IMR-90 (cell line): ENCODE data around the gene CCND3. TPM values are rescaled to one million over a fixed set of nuclear protein-coding genes. Genes with fewer than 3 reads are reported as not detected.
A peak's percentile ranks its signal among the peaks of the same experiment; 100 is the strongest.

ENCODE experiments used
- ATAC-seq: fragments of 200-7000 bp; cut with Tn5 transposase; 2 replicates; pipeline ENCODE4 v1.9.1; 2020; ENCODE audit warnings: low read depth, mild to moderate bottlenecking, moderate library complexity
- BruUV-seq: library from RNA; stranded (reverse); fragments of 400-500 nt; replicated peaks from 2 replicates; lab custom pipeline; 2021; lab: Mats Ljungman, UMichigan
- CTCF ChIA-PET: fragments of 300-600 bp; formaldehyde crosslinking; extraction: SDS; loops from one replicate; lab custom pipeline; 2021; ENCODE audit warnings: antibody characterized with exemption; lab: Yijun Ruan, JAX
- POLR2A ChIA-PET: fragments of 300-600 bp; sonication (Branson Sonifier 250); formaldehyde crosslinking; loops from one replicate; lab custom pipeline; 2022; ENCODE audit warnings: antibody characterized with exemption; ENCODE audit not compliant: unreplicated experiment; lab: Charles Lee
- DNase-seq: peaks from one replicate; pipeline ENCODE4 v3.0.0; 2013
- H2AFZ ChIP-seq: replicated peaks from 2 replicates; pipeline ENCODE3; 2013; ENCODE audit warnings: low read length, mild to moderate bottlenecking; ENCODE audit not compliant: poor library complexity
- H2AK5ac ChIP-seq: 2 replicates; pipeline ENCODE4 v1.6.1; 2013; ENCODE audit warnings: low read depth, low read length, inconsistent platforms
- H2AK9ac ChIP-seq: replicated peaks from 2 replicates; pipeline ENCODE3; 2013; ENCODE audit warnings: mild to moderate bottlenecking, low read depth, low read length, moderate library complexity; ENCODE audit not compliant: poor library complexity
- H2BK120ac ChIP-seq: 2 replicates; pipeline ENCODE4 v1.6.1; 2013; ENCODE audit warnings: low read depth, low read length, inconsistent platforms
- H2BK15ac ChIP-seq: 3 replicates; pipeline ENCODE4 v1.6.1; 2013; ENCODE audit warnings: low read depth, low read length, inconsistent platforms
- H2BK20ac ChIP-seq: 2 replicates; pipeline ENCODE4 v1.6.1; 2013; ENCODE audit warnings: low read depth, mild to moderate bottlenecking, inconsistent platforms, low read length, moderate library complexity
- H2BK5ac ChIP-seq: 2 replicates; pipeline ENCODE4 v1.6.1; 2013; ENCODE audit warnings: mild to moderate bottlenecking, low read depth, low read length, inconsistent platforms; ENCODE audit not compliant: poor library complexity, severe bottlenecking
- H3K14ac ChIP-seq: replicated peaks from 2 replicates; pipeline ENCODE4 v1.6.1; 2013; ENCODE audit warnings: low read depth, low read length, inconsistent platforms
- H3K18ac ChIP-seq: 2 replicates; pipeline ENCODE4 v1.6.1; 2013; ENCODE audit warnings: low read depth, low read length, control low read depth
- H3K23ac ChIP-seq: 2 replicates; pipeline ENCODE4 v1.6.1; 2013; ENCODE audit warnings: low read depth, low read length, inconsistent platforms
- H3K27ac ChIP-seq: 2 replicates; pipeline ENCODE4 v1.5.1; 2013; ENCODE audit warnings: mild to moderate bottlenecking, control low read depth, low read length; ENCODE audit not compliant: insufficient read depth
- H3K27me3 ChIP-seq: 2 replicates; pipeline ENCODE4 v1.6.1; 2013; ENCODE audit warnings: low read length; ENCODE audit not compliant: control insufficient read depth, insufficient read depth
- H3K36me3 ChIP-seq: 2 replicates; pipeline ENCODE4 v1.6.1; 2013; ENCODE audit warnings: low read length, mixed read lengths; ENCODE audit not compliant: control insufficient read depth, insufficient read depth
- H3K4ac ChIP-seq: 2 replicates; pipeline ENCODE4 v1.6.1; 2013; ENCODE audit warnings: low read depth, low read length, inconsistent platforms
- H3K4me1 ChIP-seq: 2 replicates; pipeline ENCODE4 v1.6.1; 2013; ENCODE audit warnings: low read length, mixed read lengths; ENCODE audit not compliant: control insufficient read depth, insufficient read depth
- H3K4me2 ChIP-seq: 2 replicates; pipeline ENCODE4 v1.6.1; 2013; ENCODE audit warnings: low read depth, mild to moderate bottlenecking, control low read depth, low read length, moderate library complexity
- H3K4me3 ChIP-seq: 2 replicates; pipeline ENCODE4 v1.5.1; 2013; ENCODE audit warnings: low read depth, mild to moderate bottlenecking, control low read depth, low read length, moderate library complexity; ENCODE audit not compliant: insufficient read depth
- H3K56ac ChIP-seq: 2 replicates; pipeline ENCODE4 v1.6.1; 2013; ENCODE audit warnings: low read length, inconsistent platforms; ENCODE audit not compliant: insufficient read depth; ENCODE audit errors: extremely low read depth
- H3K79me1 ChIP-seq, 2 experiments: 2 replicates each; pipeline ENCODE4 v1.6.1; 2013; ENCODE audit warnings: low read length in 2 of 2, inconsistent platforms in 1 of 2, low read depth in 1 of 2
- H3K9ac ChIP-seq: 2 replicates; pipeline ENCODE4 v1.6.1; 2013; ENCODE audit warnings: low read depth, low read length, control low read depth
- H3K9me1 ChIP-seq: 2 replicates; pipeline ENCODE4 v1.6.1; 2013; ENCODE audit warnings: low read length, inconsistent platforms; ENCODE audit not compliant: insufficient read depth
- H3K9me3 ChIP-seq: 2 replicates; pipeline ENCODE4 v1.6.1; 2013; ENCODE audit warnings: low read length; ENCODE audit not compliant: control insufficient read depth, insufficient read depth
- H4K20me1 ChIP-seq: 2 replicates; pipeline ENCODE4 v1.6.1; 2013; ENCODE audit warnings: low read length, inconsistent platforms; ENCODE audit not compliant: insufficient read depth
- H4K5ac ChIP-seq: 2 replicates; pipeline ENCODE4 v1.6.1; 2013; ENCODE audit warnings: mild to moderate bottlenecking, low read depth, low read length, control low read depth
- H4K8ac ChIP-seq, 2 experiments: 2 replicates each; pipeline ENCODE4 v1.6.1; 2013; ENCODE audit warnings: low read depth in 2 of 2, low read length in 2 of 2, control low read depth in 1 of 2, inconsistent platforms in 1 of 2
- H4K91ac ChIP-seq: 2 replicates; pipeline ENCODE4 v1.6.1; 2013; ENCODE audit warnings: low read depth, low read length, inconsistent platforms; ENCODE audit not compliant: insufficient read depth
- CEBPB ChIP-seq: IDR thresholded peaks from 2 replicates; pipeline ENCODE4 v1.6.1; 2012; ENCODE audit warnings: low read depth, low read length, improper control_type of control experiment
- CTCF ChIP-seq: conservative IDR thresholded peaks from 2 replicates; pipeline ENCODE4 v1.5.1; 2012; ENCODE audit warnings: mild to moderate bottlenecking, low read depth, low read length, improper control_type of control experiment
- USF2 ChIP-seq: fragments of 150-350 bp; IDR thresholded peaks from 2 replicates; pipeline ENCODE4 v1.6.1; 2017; ENCODE audit warnings: mild to moderate bottlenecking, antibody characterized with exemption, low read length, low read depth
- WGBS, 2 experiments: methylation state at CpG; one replicate each; pipeline versions ENCODE4 v1.1.5 to v1.1.7; 2013; ENCODE audit warnings: missing lambda C conversion rate in 2 of 2; ENCODE audit not compliant: insufficient read length in 1 of 2; ENCODE audit errors: extremely low coverage in 2 of 2; 5-methylcytosine and 5-hydroxymethylcytosine counted together
- dilution Hi-C: fragments of 300-500 bp; cut with HindIII; formaldehyde crosslinking; loops from one replicate; pipeline ENCODE4 v1.14.3; 2018; ENCODE audit warnings: low sequenced_read_pairs; ENCODE audit not compliant: unreplicated experiment
- in situ Hi-C: fragments of 300-500 bp; cut with MboI; formaldehyde crosslinking; loops from 3 replicates; pipeline ENCODE4 v1.14.3; 2019; ENCODE audit warnings: low sequenced_read_pairs, inconsistent platforms, mixed read lengths
- intact Hi-C: fragments of 100-400 bp; cut with micrococcal nuclease; formaldehyde crosslinking; loops from 2 replicates; pipeline ENCODE4 v1.10.0; 2022
- polyA plus RNA-seq, 3 experiments: library from polyadenylated mRNA; depleted of rRNA; stranded (reverse); fragments of >200 nt; gene quantifications; 2 replicates each; pipeline ENCODE4 v1.2.3, GENCODE V29; 2012; ENCODE audit warnings: low replicate concordance in 1 of 3
- total RNA-seq: library from RNA; depleted of rRNA; stranded (reverse); fragments of >200 nt; gene quantifications from 2 replicates; pipeline ENCODE4 v1.2.3, GENCODE V29; 2012

Gene CCND3
- total and polyA plus RNA-seq, 2 of the 4 experiments (the other 2 are of a cell fraction): 19.2 to 61.9 TPM

- no TSS peak for BruUV-seq
- Histone ChIP-seq H3K4ac (peak overlapping the region; percentile 92), H2BK20ac (peak overlapping the region; percentile 88), H4K5ac (peak overlapping the region; percentile 67), H2AK5ac (peak overlapping the region; percentile 61; the same call in 1 of the 2 replicates), H3K27ac (peak overlapping the region; percentile 73), H3K4me2 (peak overlapping the region; percentile 9), H3K9ac (no peak overlapping the region), H3K4me1 (peaks cover 12% of the 10 kb centered on the region), H3K14ac (peak overlapping the region; percentile 80), H3K56ac (no peak overlapping the region), H3K9me1 (peaks cover 12% of the 10 kb centered on the region), H2BK120ac (peak overlapping the region; percentile 85), H3K23ac (peak overlapping the region; percentile 50; the same call in 1 of the 2 replicates), H4K20me1 (no peaks in the 10 kb centered on the region), H2BK15ac (peak overlapping the region; percentile 11; the same call in 1 of the 3 replicates), H2AFZ (peak overlapping the region; percentile 87), H2AK9ac (peak overlapping the region; percentile 31), H3K18ac (peak overlapping the region; percentile 77), H4K91ac (peak overlapping the region; percentile 37), H2BK5ac (peak overlapping the region; percentile 62), H3K79me1 (no peaks in the 10 kb centered on the region), H3K27me3 (no peaks in the 10 kb centered on the region), H3K4me3 (no peak overlapping the region), H3K9me3 (no peaks in the 10 kb centered on the region), H3K36me3 (no peaks in the 10 kb centered on the region), H4K8ac (peak overlapping the region; percentile 2 to 91)
- POLR2A ChIA-PET: no interaction called here
- dilution Hi-C loops: no loop called here
- CTCF ChIA-PET: no interaction called here
- TF ChIP-seq USF2: no peak
- TF ChIP-seq CTCF: no peak
- TF ChIP-seq CEBPB: peak; percentile 68; the same call in 1 of the 2 replicates
- intact Hi-C loops: no loop called here
- in situ Hi-C loops: no loop called here
- DNase-seq: peak; percentile 38
- ATAC-seq: peak; percentile 10; the same call in 1 of the 2 replicates
- WGBS, 2 experiments: no CpG with 5 or more reads among the region's 4 CpGs
Observed at GRCh38 chr6:41970436-41970846, 28.8 kb upstream of the CCND3 start.
